ENCODE measurements around the gene CLK2. TPM values are rescaled to one million over a fixed set of nuclear protein-coding genes. Genes with fewer than 3 reads are reported as not detected.
"Not testable (repeated sequence)": the region's sequence is repeated elsewhere in the genome, so short reads cannot be mapped to it uniquely, and the experiment has no call there.

The CLK2 gene
- total RNA-seq, 1 experiment from 2014 or later, result 26.0 TPM

GRCh38 chr1:155244368-155245162 is 28.7 kb downstream of the CLK2 start:
- DNase-seq (ENCODE audit: low read depth), result peak; percentile 96

- no peak for DNase-seq (ENCODE audit: low read depth)
Observed at GRCh38 chr1:155242805-155243358, 30.4 kb downstream of the CLK2 start.

GRCh38 chr1:155241841-155242264 is 31.5 kb downstream of the CLK2 start:
- no peak for DNase-seq (ENCODE audit: low read depth)

- peak; percentile 73 for DNase-seq (ENCODE audit: low read depth)
Observed at GRCh38 chr1:155241069-155241679, 32.1 kb downstream of the CLK2 start.

GRCh38 chr1:155236451-155236850 is 36.9 kb downstream of the CLK2 start:
- no peak for DNase-seq (ENCODE audit: low read depth)

GRCh38 chr1:155235375-155235774 is 37.9 kb downstream of the CLK2 start:
- not testable (repeated sequence) for DNase-seq (ENCODE audit: low read depth)

GRCh38 chr1:155233502-155233901 is 39.8 kb downstream of the CLK2 start:
- DNase-seq (ENCODE audit: low read depth), result not testable (repeated sequence)

- not testable (repeated sequence) for DNase-seq (ENCODE audit: low read depth)
Observed at GRCh38 chr1:155232001-155232978, 41.0 kb downstream of the CLK2 start.

GRCh38 chr1:155231302-155231701 is 42.0 kb downstream of the CLK2 start:
- DNase-seq (ENCODE audit: low read depth), result not testable (repeated sequence)

GRCh38 chr1:155228096-155228427 is 45.2 kb downstream of the CLK2 start:
- DNase-seq (ENCODE audit: low read depth), result no peak

GRCh38 chr1:155227261-155228095 is 45.8 kb downstream of the CLK2 start:
- DNase-seq (ENCODE audit: low read depth), result peak; percentile 99

- DNase-seq (ENCODE audit: low read depth), result no peak
Observed at GRCh38 chr1:155226910-155227260, 46.4 kb downstream of the CLK2 start.

- peak; percentile 88 for DNase-seq (ENCODE audit: low read depth)
Observed at GRCh38 chr1:155226188-155226909, 47.0 kb downstream of the CLK2 start.

- DNase-seq (ENCODE audit: low read depth), result not testable (repeated sequence)
Observed at GRCh38 chr1:155225404-155225759, 47.9 kb downstream of the CLK2 start.

GRCh38 chr1:155223047-155223446 is 50.3 kb downstream of the CLK2 start:
- DNase-seq (ENCODE audit: low read depth), result no peak

GRCh38 chr1:155220211-155220965 is 52.9 kb downstream of the CLK2 start:
- not testable (repeated sequence) for DNase-seq (ENCODE audit: low read depth)

GRCh38 chr1:155219592-155220031 is 53.7 kb downstream of the CLK2 start:
- no peak for DNase-seq (ENCODE audit: low read depth)

GRCh38 chr1:155218854-155219591 is 54.3 kb downstream of the CLK2 start:
- peak; percentile 57 for DNase-seq (ENCODE audit: low read depth)
